ENCODE measurements around the gene COMMD9.

- TF ChIP-seq, protein P1, sequence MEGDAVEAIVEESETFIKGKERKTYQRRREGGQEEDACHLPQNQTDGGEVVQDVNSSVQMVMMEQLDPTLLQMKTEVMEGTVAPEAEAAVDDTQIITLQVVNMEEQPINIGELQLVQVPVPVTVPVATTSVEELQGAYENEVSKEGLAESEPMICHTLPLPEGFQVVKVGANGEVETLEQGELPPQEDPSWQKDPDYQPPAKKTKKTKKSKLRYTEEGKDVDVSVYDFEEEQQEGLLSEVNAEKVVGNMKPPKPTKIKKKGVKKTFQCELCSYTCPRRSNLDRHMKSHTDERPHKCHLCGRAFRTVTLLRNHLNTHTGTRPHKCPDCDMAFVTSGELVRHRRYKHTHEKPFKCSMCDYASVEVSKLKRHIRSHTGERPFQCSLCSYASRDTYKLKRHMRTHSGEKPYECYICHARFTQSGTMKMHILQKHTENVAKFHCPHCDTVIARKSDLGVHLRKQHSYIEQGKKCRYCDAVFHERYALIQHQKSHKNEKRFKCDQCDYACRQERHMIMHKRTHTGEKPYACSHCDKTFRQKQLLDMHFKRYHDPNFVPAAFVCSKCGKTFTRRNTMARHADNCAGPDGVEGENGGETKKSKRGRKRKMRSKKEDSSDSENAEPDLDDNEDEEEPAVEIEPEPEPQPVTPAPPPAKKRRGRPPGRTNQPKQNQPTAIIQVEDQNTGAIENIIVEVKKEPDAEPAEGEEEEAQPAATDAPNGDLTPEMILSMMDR (IDR thresholded peaks at IDR 0.05): no peak
- no peak for TF ChIP-seq EZH2 (IDR thresholded peaks at IDR 0.05; ENCODE audit: borderline replicate concordance, insufficient read depth, low read depth, low read length, poor library complexity, severe bottlenecking)
Measured at GRCh38 chr11:36328966-36329673, 39.9 kb upstream of the COMMD9 start.
